Skeletal muscle tissue (tissue), 4 donors: Measurements from ENCODE around the gene MRPL34. TPM values are rescaled to one million over a fixed set of nuclear protein-coding genes. Genes with fewer than 3 reads are reported as not detected.

Experiments used
- H3K27ac ChIP-seq: one replicate; pipeline ENCODE4 v1.7.0; 2013; ENCODE audit warnings: mild to moderate bottlenecking, low read depth, low read length, inconsistent platforms
- H3K27me3 ChIP-seq, 3 donors: one replicate each; pipeline ENCODE4 v1.7.0; 2013; ENCODE audit warnings: low read length in 3 of 3; ENCODE audit not compliant: control insufficient read depth in 3 of 3, insufficient read depth in 3 of 3
- H3K36me3 ChIP-seq, 3 donors: one replicate each; pipeline ENCODE4 v1.7.0; 2013; ENCODE audit warnings: low read length in 3 of 3; ENCODE audit not compliant: control insufficient read depth in 3 of 3, insufficient read depth in 3 of 3
- H3K4me1 ChIP-seq, 3 donors: one replicate each; pipeline ENCODE4 v1.7.0; 2013; ENCODE audit warnings: low read length in 3 of 3, mild to moderate bottlenecking in 3 of 3; ENCODE audit not compliant: control insufficient read depth in 3 of 3, insufficient read depth in 3 of 3
- H3K4me3 ChIP-seq, 3 donors: one replicate each; pipeline ENCODE4 v1.7.0; 2013; ENCODE audit warnings: low read length in 3 of 3
- H3K9ac ChIP-seq, 3 donors: one replicate each; pipeline ENCODE4 v1.7.0; 2013; ENCODE audit warnings: low read length in 3 of 3, mild to moderate bottlenecking in 3 of 3, moderate library complexity in 2 of 3, low read depth in 1 of 3
- H3K9me3 ChIP-seq, 3 donors: one replicate each; pipeline ENCODE4 v1.7.0; 2013; ENCODE audit warnings: low read length in 3 of 3; ENCODE audit not compliant: control insufficient read depth in 3 of 3
- total RNA-seq: library from RNA; depleted of rRNA; stranded (reverse); fragments of >200 nt; gene quantifications from one replicate; pipeline ENCODE4 v1.2.3, GENCODE V29; 2014
- donor health status: Osteomylitis.

The MRPL34 gene
- total RNA-seq, 1 donor from 2014 or later, result 11.5 TPM

- H3K27me3 ChIP-seq, result no peaks in the 10 kb centered on the region
- H3K9me3 ChIP-seq, result no peaks in the 10 kb centered on the region
- H3K4me3 ChIP-seq, result no peak overlapping the region
- peaks cover 21 to 28% (median 25%) of the 10 kb centered on the region in 3 donors for H3K36me3 ChIP-seq
- peaks cover 0 to 4% (median 3%) of the 10 kb centered on the region in 3 donors for H3K4me1 ChIP-seq
- no peak overlapping the region for H3K9ac ChIP-seq
- H3K27ac ChIP-seq, result no peak overlapping the region
Observed at GRCh38 chr19:17320435-17320834, 14.8 kb downstream of the MRPL34 start.

GRCh38 chr19:17321655-17322489 is 16.2 kb downstream of the MRPL34 start:
- Histone ChIP-seq H3K36me3 (peaks cover 18 to 22% (median 20%) of the 10 kb centered on the region in 3 donors), H3K27ac (no peak overlapping the region), H3K9ac (no peak overlapping the region), H3K4me3 (no peak overlapping the region), H3K27me3 (no peaks in the 10 kb centered on the region), H3K9me3 (no peaks in the 10 kb centered on the region), H3K4me1 (peaks cover 0 to 4% (median 3%) of the 10 kb centered on the region in 3 donors)

- Histone ChIP-seq H3K27ac (no peak overlapping the region), H3K4me3 (no peak overlapping the region), H3K9ac (no peak overlapping the region), H3K27me3 (no peaks in the 10 kb centered on the region), H3K4me1 (peaks cover 0 to 4% (median 3%) of the 10 kb centered on the region in 3 donors), H3K36me3 (peaks cover 19 to 29% (median 28%) of the 10 kb centered on the region in 3 donors), H3K9me3 (no peaks in the 10 kb centered on the region)
Observed at GRCh38 chr19:17322854-17323253, 17.2 kb downstream of the MRPL34 start.

GRCh38 chr19:17323300-17323963 is 17.8 kb downstream of the MRPL34 start:
- Histone ChIP-seq H3K27ac (no peak overlapping the region), H3K4me1 (peaks cover 0 to 4% (median 3%) of the 10 kb centered on the region in 3 donors), H3K4me3 (no peak overlapping the region), H3K36me3 (peaks cover 19 to 29% (median 28%) of the 10 kb centered on the region in 3 donors), H3K27me3 (no peaks in the 10 kb centered on the region), H3K9ac (no peak overlapping the region), H3K9me3 (no peaks in the 10 kb centered on the region)

- peaks cover 18 to 29% (median 26%) of the 10 kb centered on the region in 3 donors for H3K36me3 ChIP-seq
- no peaks in the 10 kb centered on the region for H3K27me3 ChIP-seq
- no peak overlapping the region for H3K4me3 ChIP-seq
- H3K9me3 ChIP-seq, result no peaks in the 10 kb centered on the region
- peaks cover 0 to 4% (median 3%) of the 10 kb centered on the region in 3 donors for H3K4me1 ChIP-seq
- H3K9ac ChIP-seq, result no peak overlapping the region
- no peak overlapping the region for H3K27ac ChIP-seq
Observed at GRCh38 chr19:17323964-17324332, 18.3 kb downstream of the MRPL34 start.

GRCh38 chr19:17324357-17325114 is 18.9 kb downstream of the MRPL34 start:
- Histone ChIP-seq H3K9ac (no peak overlapping the region), H3K27me3 (no peaks in the 10 kb centered on the region), H3K9me3 (no peaks in the 10 kb centered on the region), H3K4me1 (peaks cover 0 to 4% (median 3%) of the 10 kb centered on the region in 3 donors), H3K36me3 (peaks cover 18 to 27% (median 24%) of the 10 kb centered on the region in 3 donors), H3K27ac (no peak overlapping the region), H3K4me3 (no peak overlapping the region)

GRCh38 chr19:17325133-17325532 is 19.5 kb downstream of the MRPL34 start:
- no peaks in the 10 kb centered on the region for H3K9me3 ChIP-seq
- H3K36me3 ChIP-seq, result peaks cover 18 to 26% (median 24%) of the 10 kb centered on the region in 3 donors
- H3K9ac ChIP-seq, result no peak overlapping the region
- no peak overlapping the region for H3K4me3 ChIP-seq
- peaks cover 0 to 4% (median 3%) of the 10 kb centered on the region in 3 donors for H3K4me1 ChIP-seq
- no peak overlapping the region for H3K27ac ChIP-seq
- H3K27me3 ChIP-seq, result no peaks in the 10 kb centered on the region

- Histone ChIP-seq H3K9ac (no peak overlapping the region), H3K9me3 (no peaks in the 10 kb centered on the region), H3K27ac (no peak overlapping the region), H3K4me1 (peaks cover 0 to 4% (median 3%) of the 10 kb centered on the region in 3 donors), H3K36me3 (peaks cover 20 to 26% (median 26%) of the 10 kb centered on the region in 3 donors), H3K27me3 (no peaks in the 10 kb centered on the region), H3K4me3 (no peak overlapping the region)
Observed at GRCh38 chr19:17325881-17326594, 20.4 kb downstream of the MRPL34 start.

GRCh38 chr19:17326595-17326966 is 20.9 kb downstream of the MRPL34 start:
- Histone ChIP-seq H3K36me3 (peaks cover 20 to 29% (median 23%) of the 10 kb centered on the region in 3 donors), H3K27ac (no peak overlapping the region), H3K27me3 (no peaks in the 10 kb centered on the region), H3K4me3 (no peak overlapping the region), H3K9ac (no peak overlapping the region), H3K9me3 (no peaks in the 10 kb centered on the region), H3K4me1 (peaks cover 0 to 4% (median 3%) of the 10 kb centered on the region in 3 donors)
